ENCODE results near the gene COMMD7.
A peak's percentile ranks its signal among the peaks of the same experiment; 100 is the strongest.
"Not testable (repeated sequence)": the region's sequence is repeated elsewhere in the genome, so short reads cannot be mapped to it uniquely, and the experiment has no call there.

The COMMD7 gene

GRCh38 chr20:32765230-32765875 is 22.1 kb upstream of the COMMD7 start:
- DNase-seq = not testable (repeated sequence)

DNA sequence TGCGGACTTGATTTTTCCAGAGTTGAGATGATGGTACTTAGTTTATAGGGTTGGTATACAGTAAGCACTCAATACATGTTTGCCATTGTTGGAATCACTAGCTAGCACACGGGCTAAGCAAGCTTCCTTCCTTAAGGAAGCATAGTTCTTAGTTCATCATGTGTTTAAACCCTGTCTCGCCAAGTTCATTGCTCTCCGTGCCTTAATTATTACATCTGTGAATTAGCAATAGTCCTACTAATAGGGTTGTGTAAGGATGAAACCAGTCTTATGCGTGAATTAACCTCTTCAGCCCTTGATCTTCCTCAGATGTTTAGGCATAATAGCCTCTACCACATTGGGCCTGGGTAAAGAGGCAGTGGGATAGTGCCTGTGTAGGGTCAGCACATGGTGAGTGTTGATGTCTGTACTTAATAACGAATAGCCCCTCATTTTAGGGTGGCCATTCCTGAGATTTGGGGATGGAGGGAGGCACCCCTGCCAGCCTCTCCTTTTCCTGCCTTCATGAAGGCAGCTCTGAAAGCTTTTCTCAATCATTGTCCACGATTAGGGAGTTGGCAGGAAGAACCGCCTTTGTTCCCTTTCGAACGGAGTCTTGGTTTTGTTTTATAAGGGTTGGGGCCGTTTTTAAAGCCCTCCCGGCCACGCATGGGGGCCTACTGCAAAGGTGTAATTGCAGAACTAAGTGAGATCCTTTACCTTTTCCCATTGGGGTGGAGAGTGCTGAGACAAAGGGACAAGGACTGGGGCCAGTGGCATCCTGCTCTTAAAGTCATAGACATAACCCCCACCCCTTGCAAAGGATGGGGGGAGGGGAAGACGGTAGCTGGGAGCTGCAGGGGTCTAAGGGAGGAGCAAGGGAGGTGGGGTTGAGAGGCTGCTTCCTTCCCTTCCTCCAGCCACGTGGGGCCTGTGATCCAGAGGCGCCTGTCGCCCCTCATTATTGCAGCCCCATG is 21.0 kb upstream of the COMMD7 start:
- peak; percentile 65 for DNase-seq

DNA sequence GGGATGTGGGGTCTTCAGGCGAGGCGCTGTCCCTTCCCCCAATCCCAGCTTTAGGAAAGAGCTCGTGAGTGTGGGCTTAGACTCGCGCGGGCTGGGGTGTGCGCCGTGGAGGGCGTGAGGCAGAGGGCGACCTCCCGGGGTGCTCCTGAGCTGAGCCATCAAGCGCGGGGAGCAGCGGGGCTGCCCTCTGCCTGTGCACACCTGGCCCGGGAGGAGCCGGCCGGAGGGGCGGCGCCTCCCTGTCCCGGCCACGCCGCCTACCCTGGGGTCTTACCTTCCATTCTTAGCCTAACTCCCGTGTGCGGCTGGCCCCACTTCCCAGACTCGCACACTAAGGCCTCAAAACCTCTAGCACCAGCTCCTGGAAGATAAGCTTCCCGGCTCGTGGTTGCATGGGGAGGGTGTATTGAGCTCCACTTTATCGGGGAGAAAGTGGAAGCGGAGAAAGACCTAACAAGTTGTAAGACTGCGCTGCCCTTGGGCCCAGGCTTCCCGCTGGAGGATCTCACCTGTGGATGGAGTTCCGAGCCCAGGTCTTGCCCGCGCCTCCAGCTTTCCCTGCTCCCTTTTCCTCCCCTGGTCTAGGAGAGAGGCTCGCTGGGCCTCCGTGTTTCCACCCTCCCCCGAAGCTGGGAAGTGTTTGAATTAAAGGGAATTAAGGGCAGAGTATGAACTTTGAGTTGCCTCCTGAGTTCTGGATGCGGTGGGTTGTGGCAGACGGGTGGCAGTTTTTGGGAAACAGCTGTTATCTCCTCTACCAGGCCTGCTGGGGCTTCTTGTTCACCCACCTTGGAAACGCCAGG is 20.1 kb upstream of the COMMD7 start:
- peak; percentile 75 for DNase-seq

- peak; percentile 68 for DNase-seq
Measured at GRCh38 chr20:32762754-32763201, 19.5 kb upstream of the COMMD7 start.

DNA sequence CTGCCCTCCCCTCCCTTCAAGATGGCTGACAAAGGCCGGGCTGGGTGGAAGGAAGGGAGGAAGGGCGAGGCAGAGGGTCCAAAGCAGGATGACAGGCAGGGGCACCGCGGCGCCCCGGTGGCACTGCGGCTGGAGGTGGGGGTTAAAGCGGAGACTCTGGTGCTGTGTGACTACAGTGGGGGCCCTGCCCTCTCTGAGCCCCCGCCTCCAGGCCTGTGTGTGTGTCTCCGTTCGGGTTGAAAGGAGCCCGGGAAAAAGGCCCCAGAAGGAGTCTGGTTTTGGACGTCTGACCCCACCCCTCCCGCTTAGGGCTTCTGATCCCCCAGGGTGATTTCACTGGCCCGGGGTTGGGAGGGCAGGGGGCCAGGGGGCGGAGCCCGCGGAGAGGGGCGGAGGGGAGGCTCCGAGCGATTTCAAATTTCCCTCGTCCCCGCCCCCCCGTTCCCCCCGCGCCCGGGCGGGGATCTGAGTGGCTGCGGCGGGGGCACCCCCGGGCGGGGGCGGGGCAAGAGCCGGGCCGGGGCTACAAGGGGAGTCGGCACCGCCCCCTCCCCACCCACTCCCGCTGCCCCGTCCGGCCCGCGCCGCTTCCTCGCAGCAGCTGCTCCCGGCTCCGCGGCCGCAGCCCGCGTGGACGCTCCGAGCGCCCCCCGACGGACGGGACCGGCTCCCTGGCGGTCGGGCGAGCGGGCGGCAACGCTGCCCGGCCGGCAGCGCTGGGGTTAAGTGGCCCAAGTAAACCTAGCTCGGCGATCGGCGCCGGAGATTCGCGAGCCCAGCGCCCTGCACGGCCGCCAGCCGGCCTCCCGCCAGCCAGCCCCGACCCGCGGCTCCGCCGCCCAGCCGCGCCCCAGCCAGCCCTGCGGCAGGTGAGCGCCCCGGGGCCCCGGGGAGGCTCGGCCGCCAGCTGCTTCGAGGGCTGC is 18.8 kb upstream of the COMMD7 start, which contains the start of gene DNMT3B:
DNMT3B (plus strand) TSS at position 555 of the 923 bp plus-strand sequence. CDS start 17,939 bp downstream, outside the sequence.
- DNase-seq = peak; percentile 95

DNA sequence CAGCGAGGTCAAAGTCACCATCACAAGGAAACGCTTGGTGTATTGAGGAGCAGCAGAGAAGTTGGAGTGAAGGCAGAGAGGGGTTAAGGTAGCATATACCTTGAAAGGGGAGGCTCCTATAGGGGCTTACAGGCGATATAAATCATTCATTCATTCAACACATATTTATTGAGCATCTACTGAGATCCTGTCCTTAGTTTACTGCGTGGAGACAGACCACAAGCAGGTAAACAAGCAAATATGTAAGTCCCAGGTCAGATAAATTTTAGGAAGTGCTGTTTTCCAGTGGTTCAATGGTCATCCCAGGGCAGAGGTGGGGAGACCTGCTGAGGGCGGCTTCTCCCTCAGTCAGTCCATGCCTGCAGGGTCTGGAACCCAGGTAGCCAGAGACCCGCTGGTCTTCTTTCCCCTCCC is 18.2 kb upstream of the COMMD7 start:
- DNase-seq = no peak

DNA sequence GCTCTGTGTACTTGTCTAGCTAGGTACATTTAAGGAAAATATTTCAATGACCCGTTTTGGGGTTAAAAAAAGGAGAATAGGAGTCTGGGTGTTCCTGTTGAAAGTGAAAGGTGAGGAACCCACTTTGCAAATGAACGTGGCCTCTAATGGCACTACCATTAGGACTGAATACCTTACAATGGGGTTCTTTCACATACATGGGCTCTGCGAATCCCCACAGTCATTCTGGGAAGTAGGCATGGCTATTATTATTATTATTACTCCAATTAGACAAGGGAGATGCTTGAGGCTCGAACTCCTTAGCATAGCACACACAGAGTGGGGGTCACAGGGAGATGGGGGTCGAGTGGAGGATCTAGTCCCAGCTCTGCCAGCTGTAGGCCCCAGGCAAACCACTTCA is 12.9 kb upstream of the COMMD7 start:
- no peak for DNase-seq

GRCh38 chr20:32753731-32754130 is 10.5 kb upstream of the COMMD7 start:
- no peak for DNase-seq

DNA sequence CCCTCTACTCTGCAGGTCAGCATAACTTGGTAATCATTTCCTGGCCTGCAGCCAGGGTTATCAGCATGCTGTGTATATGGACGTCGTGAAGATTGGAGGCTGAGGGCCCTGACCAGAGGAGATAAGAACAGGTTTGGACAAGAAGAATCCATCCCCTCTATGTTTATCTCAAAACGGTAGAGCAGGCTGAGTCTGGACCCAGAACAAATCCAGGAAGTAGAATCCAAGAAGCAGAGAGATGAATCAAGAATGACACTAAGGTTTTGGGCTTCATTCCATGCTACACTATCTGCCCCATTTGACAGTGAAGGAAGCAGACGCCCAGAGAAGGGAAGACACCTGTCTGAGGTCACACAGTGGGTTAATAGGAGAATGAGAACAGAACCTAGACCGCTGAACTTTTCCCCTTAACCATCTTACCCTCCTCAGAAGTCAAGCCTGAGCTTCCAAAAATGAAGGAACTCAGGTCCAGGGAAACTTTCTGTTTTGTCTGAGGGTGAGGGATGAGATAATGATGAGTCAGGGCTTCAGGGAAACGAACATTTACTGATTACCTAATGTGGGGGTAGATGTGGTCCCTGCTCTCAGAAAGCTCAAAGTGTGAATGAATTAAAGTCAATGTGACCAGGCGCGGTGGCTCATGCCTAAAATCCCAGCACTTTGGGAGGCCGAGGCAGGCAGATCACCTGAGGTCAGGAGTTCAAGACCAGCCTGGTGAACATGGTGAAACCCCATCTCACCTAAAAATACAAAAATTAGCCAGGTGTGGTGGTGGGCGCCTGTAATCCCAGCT is 9.4 kb upstream of the COMMD7 start:
- DNase-seq = peak; percentile 21

GRCh38 chr20:32751702-32752457 is 8.6 kb upstream of the COMMD7 start:
- DNase-seq = no peak

GRCh38 chr20:32751293-32751692 is 8.0 kb upstream of the COMMD7 start:
- no peak for DNase-seq

- peak; percentile 16 for DNase-seq
Measured at GRCh38 chr20:32749914-32750637, 6.8 kb upstream of the COMMD7 start.

DNA sequence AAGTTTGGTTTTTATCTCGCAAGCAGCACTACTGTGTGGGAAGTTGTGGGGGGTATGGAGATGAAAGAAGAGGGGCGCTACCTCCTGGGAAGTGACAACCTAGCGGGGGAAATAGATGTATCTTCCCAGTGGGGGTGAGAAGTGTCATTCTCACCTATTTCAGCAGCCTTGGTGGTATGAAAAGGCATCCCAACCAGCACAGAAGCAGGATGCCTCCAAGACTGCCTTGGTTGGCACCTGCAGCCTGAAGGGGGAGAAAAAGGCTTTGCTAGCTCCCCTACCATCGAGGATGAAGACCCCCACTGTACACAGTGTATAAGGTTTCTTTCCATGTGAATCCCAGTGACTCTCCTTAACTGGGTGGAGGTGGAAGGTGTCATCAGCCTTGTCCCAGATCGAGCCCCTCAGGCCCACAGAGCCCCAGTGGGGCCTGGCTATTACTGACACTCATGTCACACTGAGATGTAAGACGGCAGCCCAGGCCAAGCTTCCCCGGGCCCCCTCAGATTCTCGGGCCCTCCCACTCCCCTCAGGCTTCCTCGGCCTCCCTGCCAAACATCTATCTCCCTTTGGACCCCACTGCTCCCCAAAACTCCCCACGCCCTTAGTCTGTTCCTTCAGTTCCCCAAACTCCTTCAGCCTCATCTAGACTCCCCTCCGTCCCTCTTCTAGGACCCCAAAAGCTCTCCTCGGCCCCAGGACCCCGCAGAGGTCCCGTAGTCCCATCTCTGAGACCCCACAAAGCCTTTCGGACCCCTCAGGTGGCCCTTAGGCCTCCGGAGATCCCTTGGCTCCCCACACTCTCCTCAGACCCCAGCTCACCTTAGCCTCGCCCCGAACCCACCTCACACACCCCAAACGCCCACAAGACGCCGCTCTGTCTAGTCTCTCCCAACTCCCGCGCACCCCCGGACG is 688 bp downstream of the COMMD7 start:
- DNase-seq = peak; percentile 37

- no peak for DNase-seq
Measured at GRCh38 chr20:32741151-32741550, 2.1 kb downstream of the COMMD7 start.

- no peak for DNase-seq
Measured at GRCh38 chr20:32737371-32738223, 5.7 kb downstream of the COMMD7 start.

GRCh38 chr20:32731882-32732266 is 11.4 kb downstream of the COMMD7 start:
- no peak for DNase-seq

DNA sequence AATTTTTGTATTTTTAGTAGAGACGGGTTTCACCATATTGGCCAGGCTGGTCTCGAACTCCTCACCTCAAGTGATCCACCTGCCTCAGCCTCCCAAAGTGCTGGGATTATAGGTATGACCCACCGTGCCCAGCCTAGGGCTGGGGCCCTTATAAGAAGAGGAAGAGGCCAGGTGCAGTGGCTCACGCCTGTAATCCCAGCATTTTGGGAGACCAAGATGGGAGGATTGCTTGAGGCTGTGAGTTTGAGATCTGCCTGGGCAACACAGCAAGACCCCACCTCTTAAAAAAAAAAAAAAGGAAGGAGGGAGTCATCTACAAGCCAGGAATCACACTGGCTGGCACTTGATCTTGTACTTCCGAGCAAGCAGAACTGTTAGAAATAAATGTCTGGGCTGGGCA is 13.9 kb downstream of the COMMD7 start:
- DNase-seq = not testable (repeated sequence)

Measured in NCI-H69 (cell line).